ENCODE measurements around the gene RBM38.

DNA sequence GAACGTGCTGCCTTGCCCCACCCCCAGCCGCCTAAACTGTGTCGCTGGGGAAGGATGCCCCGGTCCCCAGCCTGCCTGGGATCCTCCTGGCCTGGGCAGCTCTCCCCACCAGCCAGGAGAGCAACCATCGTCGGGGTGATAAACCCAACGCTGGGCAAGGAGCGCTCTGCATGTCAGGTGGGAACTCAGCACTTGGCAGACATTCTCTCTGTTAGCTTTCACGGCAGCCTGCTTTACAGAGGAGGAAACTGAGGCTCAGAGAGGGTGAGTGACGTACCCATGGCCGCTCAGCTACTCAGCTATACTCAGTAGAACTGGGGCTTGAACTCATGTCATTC is 37.9 kb downstream of the RBM38 start:
- TF ChIP-seq, protein P1, sequence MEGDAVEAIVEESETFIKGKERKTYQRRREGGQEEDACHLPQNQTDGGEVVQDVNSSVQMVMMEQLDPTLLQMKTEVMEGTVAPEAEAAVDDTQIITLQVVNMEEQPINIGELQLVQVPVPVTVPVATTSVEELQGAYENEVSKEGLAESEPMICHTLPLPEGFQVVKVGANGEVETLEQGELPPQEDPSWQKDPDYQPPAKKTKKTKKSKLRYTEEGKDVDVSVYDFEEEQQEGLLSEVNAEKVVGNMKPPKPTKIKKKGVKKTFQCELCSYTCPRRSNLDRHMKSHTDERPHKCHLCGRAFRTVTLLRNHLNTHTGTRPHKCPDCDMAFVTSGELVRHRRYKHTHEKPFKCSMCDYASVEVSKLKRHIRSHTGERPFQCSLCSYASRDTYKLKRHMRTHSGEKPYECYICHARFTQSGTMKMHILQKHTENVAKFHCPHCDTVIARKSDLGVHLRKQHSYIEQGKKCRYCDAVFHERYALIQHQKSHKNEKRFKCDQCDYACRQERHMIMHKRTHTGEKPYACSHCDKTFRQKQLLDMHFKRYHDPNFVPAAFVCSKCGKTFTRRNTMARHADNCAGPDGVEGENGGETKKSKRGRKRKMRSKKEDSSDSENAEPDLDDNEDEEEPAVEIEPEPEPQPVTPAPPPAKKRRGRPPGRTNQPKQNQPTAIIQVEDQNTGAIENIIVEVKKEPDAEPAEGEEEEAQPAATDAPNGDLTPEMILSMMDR (IDR thresholded peaks at IDR 0.05), result no peak
- no peak for TF ChIP-seq POLR2A (IDR thresholded peaks at IDR 0.05)
